SK-N-SH (cell line): Measurements from ENCODE around the gene HASPIN. TPM values are rescaled to one million over a fixed set of nuclear protein-coding genes. Genes with fewer than 3 reads are reported as not detected.

ENCODE experiments used
- CTCF ChIA-PET: fragments of 300-600, 350-600 bp; formaldehyde crosslinking; extraction: SDS; loops from one replicate; lab custom pipeline; 2021; lab: Yijun Ruan, JAX
- POLR2A ChIA-PET: fragments of 350-600 bp; sonication (Branson Sonifier 250); formaldehyde crosslinking; extraction: SDS; loops from one replicate; lab custom pipeline; 2020; ENCODE audit warnings: antibody characterized with exemption, inconsistent platforms; lab: Yijun Ruan, JAX
- DNase-seq: peaks from one replicate; pipeline ENCODE4 v3.0.0; 2012
- H2AFZ ChIP-seq: fragments of 200-600 bp; sonication (generic); 2 replicates; pipeline ENCODE4 v1.8.1; 2016; ENCODE audit warnings: antibody characterized with exemption, mild to moderate bottlenecking, low read depth
- H3F3A ChIP-seq: fragments of 200-600 bp; sonication (generic); replicated peaks from 2 replicates; pipeline ENCODE3; 2016; ENCODE audit warnings: antibody characterized with exemption, mild to moderate bottlenecking; ENCODE audit not compliant: insufficient read depth
- H3K27ac ChIP-seq, 2 experiments: fragments of 200-500 bp in 1 of 2; fragments of 200-600 bp in 1 of 2; sonication (Bioruptor generic) in 1 of 2; sonication (generic), shearing (Covaris generic) in 1 of 2; 2 replicates each; pipeline versions ENCODE4 v1.5.1 to v1.6.1; 2014 to 2016; ENCODE audit warnings: low read depth in 2 of 2, inconsistent platforms in 1 of 2, low read length in 1 of 2, mild to moderate bottlenecking in 1 of 2, mixed read lengths in 1 of 2
- H3K27me3 ChIP-seq: fragments of 200-600 bp; sonication (generic), shearing (Covaris generic); 2 replicates; pipeline ENCODE4 v1.6.1; 2016; ENCODE audit warnings: mixed run types; ENCODE audit not compliant: insufficient read depth
- H3K36me3 ChIP-seq, 2 experiments: fragments of 200-500 bp in 1 of 2; fragments of 200-600 bp in 1 of 2; sonication (Bioruptor generic) in 1 of 2; sonication (generic) in 1 of 2; replicated peaks in 1 of 2; 2 replicates each; pipeline versions ENCODE3 to v1.5.1; 2014 to 2016; ENCODE audit warnings: low read length in 1 of 2, mild to moderate bottlenecking in 1 of 2; ENCODE audit not compliant: insufficient read depth in 2 of 2, control insufficient read depth in 1 of 2
- H3K4me1 ChIP-seq, 2 experiments: fragments of 200-500 bp in 1 of 2; fragments of 200-600 bp in 1 of 2; sonication (Bioruptor generic) in 1 of 2; sonication (generic), shearing (Covaris generic) in 1 of 2; 2 replicates each; pipeline versions ENCODE4 v1.5.1 to v1.6.1; 2014 to 2016; ENCODE audit warnings: low read depth in 1 of 2, low read length in 1 of 2, mixed run types in 1 of 2; ENCODE audit not compliant: insufficient read depth in 2 of 2, control insufficient read depth in 1 of 2
- H3K4me2 ChIP-seq: fragments of 200-600 bp; sonication (generic), shearing (Covaris generic); 2 replicates; pipeline ENCODE4 v1.6.1; 2017; ENCODE audit warnings: mixed run types
- H3K4me3 ChIP-seq, 2 experiments: fragments of 200-500 bp in 1 of 2; fragments of 200-600 bp in 1 of 2; sonication (Bioruptor generic) in 1 of 2; sonication (generic), shearing (Covaris generic) in 1 of 2; 2 replicates each; pipeline versions ENCODE4 v1.5.1 to v1.8.1; 2014 to 2016; ENCODE audit warnings: low read depth in 2 of 2, inconsistent platforms in 1 of 2, low read length in 1 of 2, mild to moderate bottlenecking in 1 of 2, mixed read lengths in 1 of 2, moderate library complexity in 1 of 2
- H3K79me2 ChIP-seq: fragments of 200-600 bp; sonication (generic); 2 replicates; pipeline ENCODE4 v1.8.1; 2017; ENCODE audit warnings: mild to moderate bottlenecking; ENCODE audit not compliant: insufficient read depth
- H3K9ac ChIP-seq: fragments of 200-600 bp; sonication (generic); 2 replicates; pipeline ENCODE4 v1.6.1; 2017; ENCODE audit warnings: mixed run types
- H3K9me2 ChIP-seq: fragments of 200-600 bp; sonication (generic); 2 replicates; pipeline ENCODE4 v1.6.1; 2017; ENCODE audit warnings: mixed run types
- H3K9me3 ChIP-seq: fragments of 200-600 bp; sonication (generic); 2 replicates; pipeline ENCODE4 v1.6.1; 2017; ENCODE audit warnings: mixed run types, mild to moderate bottlenecking, moderate library complexity
- H4K20me1 ChIP-seq: fragments of 200-600 bp; sonication (generic); 2 replicates; pipeline ENCODE4 v1.6.1; 2017; ENCODE audit warnings: mild to moderate bottlenecking, mixed run types; ENCODE audit not compliant: insufficient read depth
- CHD2 ChIP-seq: fragments of 150-350 bp; IDR thresholded peaks from 2 replicates; pipeline ENCODE4 v1.6.1; 2018; ENCODE audit warnings: low read length; ENCODE audit not compliant: partially characterized antibody
- ELF1 ChIP-seq: IDR thresholded peaks from 2 replicates; pipeline ENCODE4 v1.4.0; 2012
- EZH2phosphoT487 ChIP-seq: fragments of 200-600 bp; sonication (generic); IDR thresholded peaks from 2 replicates; pipeline ENCODE4 v1.6.1; 2017; ENCODE audit warnings: low read depth, mixed run types, mild to moderate bottlenecking, antibody characterized with exemption, moderate library complexity, borderline replicate concordance
- FOSL2 ChIP-seq: IDR thresholded peaks from 2 replicates; pipeline ENCODE4 v1.4.0; 2012; ENCODE audit warnings: low read depth, mild to moderate bottlenecking, moderate library complexity, borderline replicate concordance
- FOXM1 ChIP-seq: IDR thresholded peaks from 2 replicates; pipeline ENCODE4 v1.4.0; 2012; ENCODE audit warnings: low read depth, mild to moderate bottlenecking
- JUND ChIP-seq: IDR thresholded peaks from 2 replicates; pipeline ENCODE4 v1.4.0; 2012
- POLR2AphosphoS5 ChIP-seq: IDR thresholded peaks from 2 replicates; pipeline ENCODE4 v1.6.1; 2012; ENCODE audit warnings: low read depth, low read length
- RAD21 ChIP-seq: IDR thresholded peaks from 2 replicates; pipeline ENCODE4 v1.6.1; 2012; ENCODE audit warnings: mild to moderate bottlenecking, low read length
- RCOR1 ChIP-seq: fragments of 150-350 bp; IDR thresholded peaks from 2 replicates; pipeline ENCODE4 v1.6.1; 2017; ENCODE audit warnings: antibody characterized with exemption, low read length
- RFX5 ChIP-seq: IDR thresholded peaks from 2 replicates; pipeline ENCODE4 v1.6.1; 2012; ENCODE audit warnings: mild to moderate bottlenecking, improper control_type of control experiment, low read length
- TAF1 ChIP-seq: IDR thresholded peaks from 2 replicates; pipeline ENCODE4 v1.6.1; 2012; ENCODE audit warnings: low read depth, mild to moderate bottlenecking, low read length, moderate library complexity, borderline replicate concordance
- TCF12 ChIP-seq: IDR thresholded peaks from 2 replicates; pipeline ENCODE4 v1.4.0; 2012
- WGBS: methylation state at CpG from one replicate; pipeline ENCODE4 v1.1.6; 2017; ENCODE audit warnings: low lambda C conversion rate; 5-methylcytosine and 5-hydroxymethylcytosine counted together
- polyA plus RNA-seq, 3 experiments: library from polyadenylated mRNA; depleted of rRNA; stranded (reverse); fragments of >200 nt; gene quantifications; 2 replicates each; pipeline ENCODE4 v1.2.3, GENCODE V29; 2012
- TF ChIP-seq, protein P1 (sequence below): IDR thresholded peaks from 2 replicates; pipeline ENCODE4 v1.6.1; 2012; ENCODE audit warnings: mild to moderate bottlenecking, low read depth, low read length, moderate library complexity
- TF ChIP-seq, protein P2 (sequence below): fragments of 150-350 bp; IDR thresholded peaks from 2 replicates; pipeline ENCODE4 v1.6.1; 2017; ENCODE audit warnings: antibody characterized with exemption, low read length, low read depth, borderline replicate concordance
- TF ChIP-seq, protein P3 (sequence below): IDR thresholded peaks from 2 replicates; pipeline ENCODE4; 2012
- TF ChIP-seq, protein P4 (sequence below): IDR thresholded peaks from 2 replicates; pipeline ENCODE4 v1.4.0; 2012; ENCODE audit warnings: low read depth, borderline replicate concordance

The HASPIN gene
- polyA plus RNA-seq, 1 of the 3 experiments (the other 2 are of a cell fraction): 1.4 TPM

DNA sequence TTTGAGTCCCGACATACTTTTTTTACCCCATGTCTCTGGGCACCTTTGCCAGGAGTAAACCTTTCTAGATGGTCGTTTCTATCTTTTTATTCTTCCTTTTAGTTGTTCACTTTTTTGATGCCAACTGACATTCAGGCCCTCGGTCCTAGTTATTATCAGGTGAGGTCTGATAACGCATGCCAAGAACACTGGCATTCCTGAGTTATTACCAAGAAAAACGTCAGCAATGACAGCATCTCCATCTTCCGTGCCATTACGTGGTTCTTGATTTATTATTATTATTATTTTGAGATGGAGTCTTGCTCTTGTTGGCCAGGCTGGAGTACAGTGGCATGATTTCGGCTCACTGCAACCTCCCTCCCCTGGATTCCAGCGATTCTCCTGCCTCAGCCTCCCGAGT lies 21.4 kb downstream of the HASPIN start:
- ChIA-PET POLR2A (no interaction called here), CTCF (interaction anchor here (2.6 kb wide), 1 partner anchor 8 kb away, joined by 17 read pairs; no protein-coding TSS in a partner anchor)
- Histone ChIP-seq H3K9me3 (no peaks in the 10 kb centered on the region), H3K79me2 (no peaks in the 10 kb centered on the region), H3K4me2 (no peak overlapping the region), H2AFZ (no peak overlapping the region), H3K36me3 (no peaks in the 10 kb centered on the region), H3K27me3 (no peaks in the 10 kb centered on the region), H3K4me3 (no peak overlapping the region), H3F3A (no peaks in the 10 kb centered on the region), H4K20me1 (no peaks in the 10 kb centered on the region), H3K4me1 (no peaks in the 10 kb centered on the region), H3K9ac (no peak overlapping the region), H3K9me2 (no peaks in the 10 kb centered on the region), H3K27ac (no peak overlapping the region)
- TF ChIP-seq RCOR1 (no peak), EZH2phosphoT487 (no peak), RAD21 (no peak), FOXM1 (no peak), JUND (no peak), CHD2 (no peak), TCF12 (no peak)
- TF ChIP-seq, protein P1, sequence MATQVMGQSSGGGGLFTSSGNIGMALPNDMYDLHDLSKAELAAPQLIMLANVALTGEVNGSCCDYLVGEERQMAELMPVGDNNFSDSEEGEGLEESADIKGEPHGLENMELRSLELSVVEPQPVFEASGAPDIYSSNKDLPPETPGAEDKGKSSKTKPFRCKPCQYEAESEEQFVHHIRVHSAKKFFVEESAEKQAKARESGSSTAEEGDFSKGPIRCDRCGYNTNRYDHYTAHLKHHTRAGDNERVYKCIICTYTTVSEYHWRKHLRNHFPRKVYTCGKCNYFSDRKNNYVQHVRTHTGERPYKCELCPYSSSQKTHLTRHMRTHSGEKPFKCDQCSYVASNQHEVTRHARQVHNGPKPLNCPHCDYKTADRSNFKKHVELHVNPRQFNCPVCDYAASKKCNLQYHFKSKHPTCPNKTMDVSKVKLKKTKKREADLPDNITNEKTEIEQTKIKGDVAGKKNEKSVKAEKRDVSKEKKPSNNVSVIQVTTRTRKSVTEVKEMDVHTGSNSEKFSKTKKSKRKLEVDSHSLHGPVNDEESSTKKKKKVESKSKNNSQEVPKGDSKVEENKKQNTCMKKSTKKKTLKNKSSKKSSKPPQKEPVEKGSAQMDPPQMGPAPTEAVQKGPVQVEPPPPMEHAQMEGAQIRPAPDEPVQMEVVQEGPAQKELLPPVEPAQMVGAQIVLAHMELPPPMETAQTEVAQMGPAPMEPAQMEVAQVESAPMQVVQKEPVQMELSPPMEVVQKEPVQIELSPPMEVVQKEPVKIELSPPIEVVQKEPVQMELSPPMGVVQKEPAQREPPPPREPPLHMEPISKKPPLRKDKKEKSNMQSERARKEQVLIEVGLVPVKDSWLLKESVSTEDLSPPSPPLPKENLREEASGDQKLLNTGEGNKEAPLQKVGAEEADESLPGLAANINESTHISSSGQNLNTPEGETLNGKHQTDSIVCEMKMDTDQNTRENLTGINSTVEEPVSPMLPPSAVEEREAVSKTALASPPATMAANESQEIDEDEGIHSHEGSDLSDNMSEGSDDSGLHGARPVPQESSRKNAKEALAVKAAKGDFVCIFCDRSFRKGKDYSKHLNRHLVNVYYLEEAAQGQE: no peak
- DNase-seq: no peak
- 70% methylated on average over 10 of the region's 10 CpGs for WGBS

DNA sequence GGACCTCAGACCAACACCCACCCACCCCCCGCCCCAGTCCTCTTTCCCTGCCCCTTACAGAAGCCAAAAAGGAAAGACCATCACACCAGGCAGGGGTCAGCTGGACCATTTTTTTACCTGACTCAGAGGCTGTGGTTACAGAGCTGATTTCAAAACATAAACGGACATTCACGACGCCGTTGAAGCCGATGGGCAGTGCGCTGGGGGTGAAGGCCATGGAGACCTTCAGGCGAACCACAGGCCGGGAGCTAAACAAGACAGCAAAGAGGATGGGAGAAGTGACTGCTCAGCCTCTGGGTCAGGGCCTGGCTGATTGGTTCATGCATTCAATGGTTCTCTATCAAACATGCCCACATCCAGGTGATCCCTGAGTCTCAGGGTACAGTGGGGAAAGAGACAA lies 24.1 kb downstream of the HASPIN start:
- H3K9me3 ChIP-seq: no peaks in the 10 kb centered on the region
- no peak overlapping the region for H3K4me2 ChIP-seq
- H3K9ac ChIP-seq: no peak overlapping the region
- H3K27me3 ChIP-seq: no peaks in the 10 kb centered on the region; the same call in 1 of the 2 replicates
- ChIA-PET POLR2A (no interaction called here), CTCF (interaction anchor here (0.9 to 2.6 kb wide), 2 partner anchors 10 to 80 kb away, joined by 3 to 17 read pairs; no protein-coding TSS in a partner anchor)
- no peak for DNase-seq
- no peak overlapping the region for H3K4me3 ChIP-seq
- H3K9me2 ChIP-seq: no peaks in the 10 kb centered on the region
- H3K4me1 ChIP-seq: no peaks in the 10 kb centered on the region
- H4K20me1 ChIP-seq: no peaks in the 10 kb centered on the region
- no peak overlapping the region for H2AFZ ChIP-seq
- no peak overlapping the region for H3K27ac ChIP-seq
- H3K36me3 ChIP-seq: no peaks in the 10 kb centered on the region
- WGBS: 90% methylated on average over 9 of the region's 9 CpGs
- no peaks in the 10 kb centered on the region for H3K79me2 ChIP-seq
- H3F3A ChIP-seq: no peaks in the 10 kb centered on the region
- TF ChIP-seq, protein P1: no peak
- TF ChIP-seq FOXM1: no peak
- no peak for TF ChIP-seq FOSL2
- no peak for TF ChIP-seq POLR2AphosphoS5
- TF ChIP-seq, protein P2, sequence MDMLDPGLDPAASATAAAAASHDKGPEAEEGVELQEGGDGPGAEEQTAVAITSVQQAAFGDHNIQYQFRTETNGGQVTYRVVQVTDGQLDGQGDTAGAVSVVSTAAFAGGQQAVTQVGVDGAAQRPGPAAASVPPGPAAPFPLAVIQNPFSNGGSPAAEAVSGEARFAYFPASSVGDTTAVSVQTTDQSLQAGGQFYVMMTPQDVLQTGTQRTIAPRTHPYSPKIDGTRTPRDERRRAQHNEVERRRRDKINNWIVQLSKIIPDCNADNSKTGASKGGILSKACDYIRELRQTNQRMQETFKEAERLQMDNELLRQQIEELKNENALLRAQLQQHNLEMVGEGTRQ: no peak
- no peak for TF ChIP-seq RFX5
- TF ChIP-seq, protein P3, sequence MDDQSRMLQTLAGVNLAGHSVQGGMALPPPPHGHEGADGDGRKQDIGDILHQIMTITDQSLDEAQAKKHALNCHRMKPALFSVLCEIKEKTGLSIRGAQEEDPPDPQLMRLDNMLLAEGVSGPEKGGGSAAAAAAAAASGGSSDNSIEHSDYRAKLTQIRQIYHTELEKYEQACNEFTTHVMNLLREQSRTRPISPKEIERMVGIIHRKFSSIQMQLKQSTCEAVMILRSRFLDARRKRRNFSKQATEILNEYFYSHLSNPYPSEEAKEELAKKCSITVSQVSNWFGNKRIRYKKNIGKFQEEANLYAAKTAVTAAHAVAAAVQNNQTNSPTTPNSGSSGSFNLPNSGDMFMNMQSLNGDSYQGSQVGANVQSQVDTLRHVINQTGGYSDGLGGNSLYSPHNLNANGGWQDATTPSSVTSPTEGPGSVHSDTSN: no peak
- no peak for TF ChIP-seq TAF1
- TF ChIP-seq, protein P4, sequence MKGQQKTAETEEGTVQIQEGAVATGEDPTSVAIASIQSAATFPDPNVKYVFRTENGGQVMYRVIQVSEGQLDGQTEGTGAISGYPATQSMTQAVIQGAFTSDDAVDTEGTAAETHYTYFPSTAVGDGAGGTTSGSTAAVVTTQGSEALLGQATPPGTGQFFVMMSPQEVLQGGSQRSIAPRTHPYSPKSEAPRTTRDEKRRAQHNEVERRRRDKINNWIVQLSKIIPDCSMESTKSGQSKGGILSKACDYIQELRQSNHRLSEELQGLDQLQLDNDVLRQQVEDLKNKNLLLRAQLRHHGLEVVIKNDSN: no peak
- no peak for TF ChIP-seq ELF1
